HepG2 (cell line): ENCODE results near the gene NOSIP.

ENCODE experiments used
- BRF2 ChIP-seq: sonication (generic); formaldehyde crosslinking; IDR thresholded peaks from 2 replicates; pipeline ENCODE4 v1.8.1; 2022; ENCODE audit warnings: mild to moderate bottlenecking, missing genetic modification reagents
- ETV6 ChIP-seq: sonication (generic); formaldehyde crosslinking; conservative IDR thresholded peaks from 2 replicates; pipeline ENCODE4 v1.4.0; 2020; ENCODE audit warnings: missing genetic modification reagents
- EZH2 ChIP-seq: conservative IDR thresholded peaks from 2 replicates; pipeline ENCODE4 v1.6.1; 2012; ENCODE audit warnings: mild to moderate bottlenecking, low read depth, low read length, moderate library complexity
- GMEB2 ChIP-seq: IDR thresholded peaks from 2 replicates; pipeline ENCODE4 v1.6.1; 2016; ENCODE audit warnings: missing biosample characterization, missing genetic modification reagents, low read depth
- JUN ChIP-seq: sonication (generic); formaldehyde crosslinking; IDR thresholded peaks from 2 replicates; pipeline ENCODE4 v1.4.0; 2020; ENCODE audit warnings: mild to moderate bottlenecking, missing genetic modification reagents
- KDM4B ChIP-seq: sonication (generic); formaldehyde crosslinking; IDR thresholded peaks from 2 replicates; pipeline ENCODE4 v1.4.0; 2020; ENCODE audit warnings: missing genetic modification reagents
- KLF16 ChIP-seq, 2 experiments: sonication (generic) in 1 of 2; formaldehyde crosslinking in 1 of 2; IDR thresholded peaks; 2 replicates each; pipeline versions ENCODE4 v1.6.1 to v1.8.0; 2016 to 2023; ENCODE audit warnings: missing genetic modification reagents in 2 of 2, missing compliant biosample characterization in 1 of 2
- NFIC ChIP-seq: IDR thresholded peaks from 2 replicates; pipeline ENCODE4 v1.6.1; 2012; ENCODE audit warnings: mild to moderate bottlenecking, low read length, inconsistent platforms
- POLR2A ChIP-seq, 2 experiments: IDR thresholded peaks; 2 replicates each; pipeline ENCODE4 v1.6.1; 2011; ENCODE audit warnings: low read depth in 2 of 2, low read length in 2 of 2, mild to moderate bottlenecking in 1 of 2, moderate library complexity in 1 of 2; ENCODE audit not compliant: insufficient read depth in 1 of 2
- POLR2AphosphoS2 ChIP-seq: IDR thresholded peaks from 2 replicates; pipeline ENCODE4 v1.6.1; 2011; ENCODE audit warnings: low read depth, low read length, improper control_type of control experiment
- SP2 ChIP-seq: sonication (generic); formaldehyde crosslinking; IDR thresholded peaks from 2 replicates; pipeline ENCODE4 v1.5.1; 2020; ENCODE audit warnings: mild to moderate bottlenecking, missing genetic modification reagents
- SUZ12 ChIP-seq: fragments of 150-350 bp; IDR thresholded peaks from 2 replicates; pipeline ENCODE4 v1.6.1; 2014; ENCODE audit warnings: low read depth, low read length
- ZNF512 ChIP-seq: sonication (generic); formaldehyde crosslinking; IDR thresholded peaks from 2 replicates; pipeline ENCODE4 v1.4.0; 2020; ENCODE audit warnings: mild to moderate bottlenecking, missing genetic modification reagents
- ZNF687 ChIP-seq: sonication (generic); formaldehyde crosslinking; IDR thresholded peaks from 2 replicates; pipeline ENCODE4 v1.5.1; 2020; ENCODE audit warnings: mild to moderate bottlenecking, missing genetic modification reagents, moderate library complexity

GRCh38 chr19:49613374-49613773 is 33.0 kb upstream of the NOSIP start:
- no peak for TF ChIP-seq BRF2 (CRISPR knock-in tag)
- no peak for TF ChIP-seq POLR2AphosphoS2
- TF ChIP-seq POLR2A (IDR thresholded peaks at IDR 0.05; ENCODE audit: insufficient read depth in 1 of 2, low read depth in 2 of 2, low read length in 2 of 2) = no peak
- no peak for TF ChIP-seq ZNF512 (CRISPR knock-in tag)
- no peak for TF ChIP-seq EZH2
- TF ChIP-seq SUZ12 = no peak
- TF ChIP-seq NFIC = no peak
- TF ChIP-seq SP2 (CRISPR knock-in tag) = no peak
- TF ChIP-seq KDM4B (CRISPR knock-in tag) = no peak
- no peak for TF ChIP-seq ETV6 (CRISPR knock-in tag)
- no peak for TF ChIP-seq GMEB2
- no peak for TF ChIP-seq JUN (CRISPR knock-in tag)
- TF ChIP-seq ZNF687 (CRISPR knock-in tag) = no peak
- TF ChIP-seq KLF16 (CRISPR knock-in tag; IDR thresholded peaks at IDR 0.05) = no peak
